ENCODE measurements around the gene INPP4B.
A peak's percentile ranks its signal among the peaks of the same experiment; 100 is the strongest.
"Not testable (repeated sequence)": the region's sequence is repeated elsewhere in the genome, so short reads cannot be mapped to it uniquely, and the experiment has no call there.

Gene INPP4B

DNA sequence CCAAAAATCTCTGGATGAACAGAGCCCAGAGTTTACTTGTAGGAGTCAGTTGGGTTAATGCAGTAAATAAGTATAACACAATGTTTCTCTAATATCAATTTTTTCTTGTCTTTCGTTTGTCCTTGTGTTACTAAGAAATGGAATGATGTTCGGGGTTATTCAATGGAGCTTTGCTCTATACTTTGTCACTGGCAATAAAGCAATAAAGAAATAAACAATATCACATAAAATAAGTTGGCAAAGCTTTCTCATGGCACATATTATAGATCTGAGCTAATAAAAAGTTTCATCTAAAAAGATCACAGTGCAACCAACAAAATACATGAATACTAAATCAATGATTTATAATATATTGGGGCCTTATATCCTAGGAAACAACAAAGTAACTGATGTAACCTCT is 32.7 kb downstream of the INPP4B start:
- H3K36me3 Mint-ChIP-seq = no peaks in the 10 kb centered on the region
- ATAC-seq (replicated peaks) = no peak
- no peak overlapping the region for H3K4me3 Mint-ChIP-seq
- no peaks in the 10 kb centered on the region for H3K27me3 Mint-ChIP-seq
- no peak overlapping the region for H3K27ac Mint-ChIP-seq
- H3K4me1 Mint-ChIP-seq = peaks cover 2 to 8% of the 10 kb centered on the region in 2 donors
- no peaks in the 10 kb centered on the region for H3K9me3 Mint-ChIP-seq
- DNase-seq = no peak

DNA sequence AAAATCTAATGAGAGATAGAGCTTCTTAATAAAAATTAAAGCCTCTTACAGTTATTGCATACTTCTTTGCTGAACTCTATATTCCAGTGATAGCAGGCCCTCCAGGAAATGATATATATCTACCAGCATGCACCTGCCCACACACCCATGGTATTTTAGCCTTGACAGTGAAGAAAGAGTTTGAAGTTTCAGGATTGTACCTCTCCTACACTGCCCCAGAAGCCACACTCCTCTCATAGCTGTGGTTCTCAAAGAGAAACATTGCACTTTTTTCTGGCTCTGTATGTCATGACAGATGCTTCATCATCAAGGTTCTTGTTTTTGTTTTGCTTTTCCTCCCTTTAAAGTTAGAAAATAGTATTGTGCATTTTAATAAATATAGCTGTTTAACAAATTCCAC is 34.0 kb downstream of the INPP4B start:
- no peak overlapping the region for H3K4me3 Mint-ChIP-seq
- no peaks in the 10 kb centered on the region for H3K4me1 Mint-ChIP-seq
- H3K36me3 Mint-ChIP-seq = no peaks in the 10 kb centered on the region
- no peak for ATAC-seq (replicated peaks)
- H3K27me3 Mint-ChIP-seq = no peaks in the 10 kb centered on the region
- DNase-seq = no peak
- no peak overlapping the region for H3K27ac Mint-ChIP-seq
- H3K9me3 Mint-ChIP-seq = no peaks in the 10 kb centered on the region

DNA sequence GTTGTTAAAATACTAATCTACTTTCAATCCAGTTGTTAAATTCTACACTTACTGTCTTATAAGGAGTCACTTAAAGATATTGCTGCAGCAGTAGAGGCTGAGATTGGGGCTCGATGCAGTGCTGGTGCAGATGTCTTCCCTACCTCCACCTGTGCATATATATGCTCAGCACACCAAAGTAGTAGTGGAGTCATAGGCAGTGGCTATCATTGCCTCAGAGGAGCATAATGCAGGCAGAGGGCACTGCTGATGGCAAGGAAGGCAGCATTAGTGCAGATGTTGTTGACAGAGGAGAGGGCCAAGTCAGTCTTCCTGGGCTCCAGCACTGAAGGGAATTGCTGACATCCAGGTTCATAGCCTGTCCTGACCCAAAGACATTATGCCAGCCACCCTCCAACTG is 35.1 kb downstream of the INPP4B start:
- H3K36me3 Mint-ChIP-seq = no peaks in the 10 kb centered on the region
- no peak for DNase-seq
- H3K9me3 Mint-ChIP-seq = no peaks in the 10 kb centered on the region
- no peak overlapping the region for H3K4me3 Mint-ChIP-seq
- H3K4me1 Mint-ChIP-seq = no peaks in the 10 kb centered on the region
- H3K27ac Mint-ChIP-seq = no peak overlapping the region
- no peak for ATAC-seq (replicated peaks)
- H3K27me3 Mint-ChIP-seq = no peaks in the 10 kb centered on the region

DNA sequence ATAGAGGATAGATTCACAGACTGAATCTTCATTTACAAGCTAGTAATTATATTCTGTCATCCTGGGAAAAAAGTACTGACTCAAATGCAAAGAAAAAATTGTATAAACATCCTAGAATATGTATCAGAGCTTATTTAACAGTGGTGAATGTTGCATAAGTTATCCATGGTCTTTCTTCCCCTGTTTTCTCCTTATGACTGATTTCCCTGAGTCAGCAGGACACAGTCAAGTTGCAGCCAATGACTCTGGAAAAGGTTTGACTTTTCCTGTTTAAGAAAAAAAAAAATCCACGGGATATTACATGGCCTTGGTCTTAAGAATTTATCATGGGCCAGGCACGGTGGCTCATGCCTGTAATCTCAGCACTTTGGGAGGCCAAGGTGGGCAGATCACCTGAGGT is 36.5 kb downstream of the INPP4B start:
- no peaks in the 10 kb centered on the region for H3K9me3 Mint-ChIP-seq
- DNase-seq (no peak), ATAC-seq (replicated peaks) (no peak)
- H3K36me3 Mint-ChIP-seq = no peaks in the 10 kb centered on the region
- no peaks in the 10 kb centered on the region for H3K4me1 Mint-ChIP-seq
- no peaks in the 10 kb centered on the region for H3K27me3 Mint-ChIP-seq
- no peak overlapping the region for H3K4me3 Mint-ChIP-seq
- H3K27ac Mint-ChIP-seq = no peak overlapping the region

DNA sequence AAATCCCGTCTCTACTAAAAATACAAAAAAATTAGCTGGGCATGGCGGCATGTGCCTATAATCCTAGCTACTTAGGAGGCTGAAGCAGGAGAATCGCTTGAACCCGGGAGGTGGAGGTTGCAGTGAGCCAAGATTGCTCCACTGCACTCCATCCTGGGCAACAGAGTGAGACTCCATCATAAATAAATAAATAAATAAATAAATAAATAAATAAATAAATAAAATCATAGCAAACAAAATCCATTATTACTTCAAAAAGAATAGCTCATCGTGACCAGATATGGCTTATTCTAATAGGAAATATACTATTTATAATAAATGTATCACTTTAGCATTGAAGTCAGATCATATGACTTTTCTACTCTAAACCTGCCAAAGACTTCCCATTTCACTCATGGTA is 42.2 kb downstream of the INPP4B start:
- H3K4me1 Mint-ChIP-seq; DNase-seq; H3K27ac Mint-ChIP-seq; H3K36me3 Mint-ChIP-seq; ATAC-seq (replicated peaks); H3K4me3 Mint-ChIP-seq; H3K27me3 Mint-ChIP-seq; H3K9me3 Mint-ChIP-seq: not testable (repeated sequence)

DNA sequence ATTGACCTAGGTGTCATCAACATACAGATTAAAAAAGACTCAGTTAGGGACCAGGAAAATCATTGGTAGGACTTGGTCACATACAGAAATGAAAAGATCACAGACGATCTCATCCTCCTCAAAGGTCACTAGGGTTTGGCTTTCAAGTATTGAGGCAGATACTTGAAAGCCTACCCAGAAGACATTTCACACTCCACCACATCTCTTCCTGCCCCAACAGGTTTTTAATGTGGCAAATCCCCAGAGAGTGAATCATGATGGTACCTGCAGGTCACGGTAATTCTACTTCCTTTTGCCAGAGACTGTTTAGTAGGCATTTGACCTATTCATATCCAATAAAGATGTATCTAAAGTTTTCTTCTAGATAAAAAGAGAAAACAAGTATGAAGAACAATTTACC is 44.1 kb downstream of the INPP4B start:
- Mint-ChIP-seq H3K4me1 (peaks cover 0 to 3% of the 10 kb centered on the region in 2 donors), H3K4me3 (no peak overlapping the region), H3K27me3 (no peaks in the 10 kb centered on the region), H3K27ac (no peak overlapping the region), H3K9me3 (no peaks in the 10 kb centered on the region), H3K36me3 (no peaks in the 10 kb centered on the region)
- ATAC-seq (replicated peaks) (peak; percentile 72 to 84), DNase-seq (no peak)

DNA sequence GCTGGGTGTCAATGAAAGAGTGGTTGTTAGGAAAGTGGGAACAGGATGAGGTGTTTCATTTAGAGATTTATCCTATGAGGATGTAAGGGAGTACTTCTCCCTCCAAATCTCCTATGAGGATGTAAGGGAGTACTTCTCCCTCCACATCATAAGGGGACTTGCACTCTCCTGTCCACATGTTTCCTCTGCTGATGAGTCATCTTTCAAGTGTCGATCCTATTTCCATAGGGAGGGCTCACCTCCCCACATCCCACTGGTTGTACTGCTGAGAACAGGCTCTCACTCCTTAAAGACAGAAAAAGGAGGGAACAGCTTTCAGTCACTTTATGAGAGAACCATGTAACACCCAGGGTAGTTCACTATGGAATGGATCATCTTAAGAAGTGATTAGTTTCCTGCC is 65.0 kb downstream of the INPP4B start:
- H3K4me1 Mint-ChIP-seq = no peaks in the 10 kb centered on the region
- no peak for DNase-seq
- H3K4me3 Mint-ChIP-seq = no peak overlapping the region
- H3K9me3 Mint-ChIP-seq = no peaks in the 10 kb centered on the region
- H3K27me3 Mint-ChIP-seq = no peaks in the 10 kb centered on the region
- no peaks in the 10 kb centered on the region for H3K36me3 Mint-ChIP-seq
- ATAC-seq (replicated peaks) = no peak
- no peak overlapping the region for H3K27ac Mint-ChIP-seq

DNA sequence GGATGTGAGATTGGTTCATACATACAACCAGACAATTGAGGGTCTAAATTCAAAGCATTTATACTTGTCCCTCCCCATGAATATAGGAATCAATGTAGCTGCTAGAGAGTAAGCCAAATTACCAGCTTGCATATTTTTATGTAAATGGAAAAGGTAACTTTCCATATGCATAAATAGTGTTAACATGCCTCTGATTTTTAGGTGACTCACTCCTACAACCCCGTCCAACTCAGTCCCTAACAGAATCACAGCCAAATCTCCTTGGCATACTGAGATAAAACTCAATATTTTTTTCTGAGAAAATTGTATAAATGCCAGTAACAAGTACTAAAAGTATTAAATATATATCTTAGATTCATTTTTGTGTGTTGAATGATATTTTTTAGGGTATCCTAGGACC is 67.2 kb downstream of the INPP4B start:
- no peak overlapping the region for H3K27ac Mint-ChIP-seq
- H3K4me1 Mint-ChIP-seq = no peaks in the 10 kb centered on the region
- ATAC-seq (replicated peaks) (no peak), DNase-seq (no peak)
- no peak overlapping the region for H3K4me3 Mint-ChIP-seq
- H3K27me3 Mint-ChIP-seq = no peaks in the 10 kb centered on the region
- H3K9me3 Mint-ChIP-seq = no peaks in the 10 kb centered on the region
- H3K36me3 Mint-ChIP-seq = no peaks in the 10 kb centered on the region

DNA sequence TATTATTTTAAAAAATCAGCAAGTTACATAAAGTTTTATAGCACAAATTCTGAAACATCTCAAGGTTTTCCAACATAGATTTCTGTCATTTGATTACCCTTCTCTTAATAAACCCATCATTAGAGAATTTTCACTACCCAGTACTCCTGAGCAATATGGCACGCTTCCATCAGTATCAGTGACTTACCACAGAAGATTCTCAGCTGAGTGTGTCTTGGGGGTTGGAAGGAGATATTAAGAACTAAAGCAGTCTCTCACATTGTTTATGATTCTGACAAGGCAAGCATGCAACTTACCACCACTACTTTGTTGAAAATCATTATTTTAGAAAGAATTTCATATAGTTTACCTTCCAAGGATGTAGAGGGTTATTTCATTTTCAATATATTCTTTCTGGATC is 67.7 kb downstream of the INPP4B start:
- no peaks in the 10 kb centered on the region for H3K36me3 Mint-ChIP-seq
- no peak overlapping the region for H3K4me3 Mint-ChIP-seq
- DNase-seq (no peak), ATAC-seq (replicated peaks) (no peak)
- H3K27ac Mint-ChIP-seq = no peak overlapping the region
- H3K4me1 Mint-ChIP-seq = no peaks in the 10 kb centered on the region
- no peaks in the 10 kb centered on the region for H3K9me3 Mint-ChIP-seq
- H3K27me3 Mint-ChIP-seq = no peaks in the 10 kb centered on the region

DNA sequence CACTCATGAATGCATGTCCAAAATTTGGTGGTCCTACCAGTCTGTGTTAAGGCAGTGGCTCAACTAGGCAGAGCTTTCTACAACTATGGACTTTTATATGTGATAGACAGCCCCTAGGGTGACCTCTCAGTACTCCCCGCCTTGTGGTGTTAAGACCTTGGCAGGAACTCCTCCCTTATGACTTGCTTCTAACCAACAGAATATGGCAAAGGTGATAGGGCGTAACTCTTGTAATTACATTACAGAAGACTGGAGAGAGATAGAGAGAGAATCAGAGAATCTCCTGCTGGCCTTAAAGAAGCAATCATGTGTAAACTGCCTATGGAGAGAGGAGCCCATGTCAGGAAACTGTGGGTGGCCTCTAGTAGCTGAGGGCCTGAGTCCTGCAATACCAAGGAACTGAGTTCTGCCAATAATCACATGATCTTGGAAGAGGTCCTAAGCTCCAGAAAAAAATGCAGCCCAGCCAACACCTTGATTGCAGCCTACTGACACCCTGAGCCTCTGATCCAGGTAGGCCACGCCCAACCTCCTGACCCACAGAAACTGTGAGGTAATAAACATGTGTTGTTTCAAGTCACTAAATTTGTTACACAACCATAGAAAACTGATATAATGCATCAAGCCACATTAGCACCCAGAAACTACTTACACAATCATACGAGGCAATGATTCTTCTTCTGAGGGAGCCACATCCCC is 68.9 kb downstream of the INPP4B start:
- ATAC-seq (replicated peaks) (no peak), DNase-seq (no peak)
- Mint-ChIP-seq H3K36me3 (no peaks in the 10 kb centered on the region), H3K4me1 (no peaks in the 10 kb centered on the region), H3K27me3 (no peaks in the 10 kb centered on the region), H3K27ac (no peak overlapping the region), H3K9me3 (no peaks in the 10 kb centered on the region), H3K4me3 (no peak overlapping the region)

DNA sequence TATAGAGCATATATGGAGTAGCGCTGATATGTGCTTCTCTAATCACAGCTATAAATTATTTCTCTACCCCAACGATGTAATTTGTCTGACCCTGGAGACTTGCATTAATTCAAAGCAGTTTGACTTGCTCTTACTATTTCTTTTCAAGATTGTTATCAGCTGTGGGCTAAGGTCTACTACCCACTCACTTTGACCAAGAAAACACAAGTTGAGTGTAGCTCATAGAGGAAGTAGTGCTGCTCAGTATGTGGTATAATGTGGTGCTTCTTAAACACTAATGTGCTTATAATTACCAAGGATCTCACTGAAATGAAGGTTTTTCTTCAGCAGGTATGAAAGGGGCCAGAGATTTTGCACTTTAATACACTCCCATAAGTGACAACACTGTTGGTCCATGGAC is 70.1 kb downstream of the INPP4B start:
- DNase-seq = no peak
- H3K9me3 Mint-ChIP-seq = no peaks in the 10 kb centered on the region
- H3K4me1 Mint-ChIP-seq = no peaks in the 10 kb centered on the region
- no peaks in the 10 kb centered on the region for H3K27me3 Mint-ChIP-seq
- no peak overlapping the region for H3K27ac Mint-ChIP-seq
- H3K36me3 Mint-ChIP-seq = no peaks in the 10 kb centered on the region
- no peak for ATAC-seq (replicated peaks)
- H3K4me3 Mint-ChIP-seq = no peak overlapping the region

DNA sequence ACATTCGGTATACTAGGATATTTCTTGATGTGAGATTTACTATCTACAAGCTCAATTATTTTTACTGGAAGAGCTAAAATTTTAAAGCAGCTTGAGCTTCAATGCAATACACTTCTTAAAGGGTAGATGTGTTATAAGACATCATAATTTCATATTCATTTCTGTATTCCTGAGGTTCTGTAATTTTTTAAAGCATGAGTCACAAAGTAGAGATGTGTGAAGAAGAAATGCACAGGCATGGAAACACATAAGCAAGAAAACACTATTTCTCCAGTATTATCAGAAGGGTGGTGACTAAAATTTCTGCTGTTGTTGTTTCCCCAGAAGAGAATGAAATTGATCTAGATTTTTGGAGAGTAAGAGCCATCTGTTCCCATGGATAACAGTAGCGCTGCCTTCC is 72.6 kb downstream of the INPP4B start:
- ATAC-seq (replicated peaks) = no peak
- DNase-seq = no peak

DNA sequence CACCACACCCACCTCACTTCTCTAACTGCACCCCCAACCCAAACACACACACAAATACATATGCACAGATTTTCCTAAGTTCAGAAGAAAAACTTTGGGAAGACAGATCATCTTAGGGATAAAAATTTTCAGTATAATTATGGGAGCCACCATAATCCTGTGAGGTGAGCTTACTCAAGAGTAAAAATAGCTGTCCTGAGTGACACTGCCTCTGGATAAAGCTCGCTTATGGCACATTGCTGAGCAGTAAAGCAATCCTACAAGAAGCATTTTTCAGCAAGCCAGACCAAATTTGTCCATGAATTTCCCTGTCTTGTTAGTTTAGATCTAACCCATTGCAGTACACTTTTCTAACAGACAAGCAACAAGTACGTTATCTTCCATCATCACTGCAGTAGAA is 83.8 kb downstream of the INPP4B start:
- Mint-ChIP-seq H3K4me1 (no peaks in the 10 kb centered on the region), H3K27me3 (no peaks in the 10 kb centered on the region), H3K27ac (no peak overlapping the region), H3K9me3 (no peaks in the 10 kb centered on the region), H3K36me3 (no peaks in the 10 kb centered on the region), H3K4me3 (no peak overlapping the region)
- ATAC-seq (replicated peaks) = no peak
- no peak for DNase-seq

More for the DNA sequence above, 72.6 kb downstream of the INPP4B start:
- Mint-ChIP-seq H3K4me3 (no peak overlapping the region), H3K36me3 (no peaks in the 10 kb centered on the region), H3K27me3 (no peaks in the 10 kb centered on the region), H3K4me1 (no peaks in the 10 kb centered on the region), H3K27ac (no peak overlapping the region), H3K9me3 (no peaks in the 10 kb centered on the region)

DNA sequence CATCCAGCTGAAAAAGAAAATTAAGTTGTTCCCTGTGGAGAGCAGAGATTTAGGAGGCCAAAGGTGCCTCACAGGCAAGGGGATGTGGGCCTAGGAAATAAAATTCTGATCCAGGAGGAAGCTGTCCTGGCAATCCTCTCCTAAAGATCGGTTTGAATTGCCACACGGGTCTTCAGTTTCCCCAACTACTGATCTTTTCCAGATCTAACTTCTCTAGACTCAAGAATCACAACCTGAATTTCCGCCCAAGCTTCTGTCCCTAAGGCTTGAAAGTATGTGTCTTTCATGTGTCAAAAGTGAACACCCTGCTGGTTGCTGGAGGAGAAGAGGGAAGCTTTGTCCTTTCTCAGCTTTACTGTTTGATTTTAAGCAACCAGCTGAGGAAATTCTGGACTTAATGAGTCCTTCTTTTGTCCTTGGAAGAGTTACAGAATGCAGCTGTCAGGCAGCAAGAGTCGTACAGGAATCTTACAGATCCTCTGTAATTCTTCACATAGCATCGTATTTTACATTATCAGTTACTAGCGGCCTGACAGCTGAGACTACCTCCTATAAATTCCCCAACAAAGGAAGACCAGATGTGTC is 93.8 kb downstream of the INPP4B start:
- no peak overlapping the region for H3K27ac Mint-ChIP-seq
- no peaks in the 10 kb centered on the region for H3K9me3 Mint-ChIP-seq
- DNase-seq (no peak), ATAC-seq (replicated peaks) (no peak)
- no peaks in the 10 kb centered on the region for H3K27me3 Mint-ChIP-seq
- no peaks in the 10 kb centered on the region for H3K4me1 Mint-ChIP-seq
- H3K4me3 Mint-ChIP-seq = no peak overlapping the region
- H3K36me3 Mint-ChIP-seq = no peaks in the 10 kb centered on the region

DNA sequence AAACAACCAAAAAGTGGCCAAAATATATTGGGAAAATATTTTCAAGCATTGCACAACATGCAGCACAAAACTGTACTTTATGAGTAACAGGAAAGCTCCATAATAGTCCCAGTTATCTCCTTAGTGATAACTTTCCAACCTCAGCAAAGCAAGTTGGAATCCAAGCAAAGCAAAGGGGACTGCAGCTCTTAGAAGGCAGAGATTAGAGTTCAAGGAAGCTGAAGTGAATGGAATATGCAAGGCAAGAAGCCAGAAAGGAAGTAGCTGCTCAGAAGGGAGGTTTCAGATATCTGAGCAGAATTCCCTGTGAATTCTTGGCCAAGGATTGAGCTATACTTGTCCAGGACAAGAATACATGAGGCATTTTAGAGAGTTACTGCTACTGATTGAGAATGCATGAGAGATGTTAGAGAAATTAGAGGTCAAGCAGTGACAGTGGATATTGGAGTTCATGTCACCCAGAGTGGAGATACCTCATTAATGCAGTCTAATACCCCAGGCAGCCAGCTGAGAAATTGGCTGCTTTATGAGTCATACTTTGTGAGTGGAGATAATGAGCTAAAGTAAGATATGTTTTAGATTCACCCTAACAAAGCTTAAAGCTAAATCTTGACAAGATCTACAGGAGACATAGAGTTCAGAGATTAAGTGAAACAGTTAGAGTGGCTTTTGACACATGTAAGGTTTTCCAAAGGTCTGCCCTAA is 102.8 kb downstream of the INPP4B start:
- ATAC-seq (replicated peaks) (no peak), DNase-seq (no peak)
- H3K9me3 Mint-ChIP-seq = peaks cover 11 to 22% of the 10 kb centered on the region in 2 donors
- H3K27me3 Mint-ChIP-seq = no peaks in the 10 kb centered on the region
- H3K4me3 Mint-ChIP-seq = no peak overlapping the region
- no peak overlapping the region for H3K27ac Mint-ChIP-seq
- no peaks in the 10 kb centered on the region for H3K36me3 Mint-ChIP-seq
- H3K4me1 Mint-ChIP-seq = no peaks in the 10 kb centered on the region
